ENCODE measurements around the gene POMT2.

GRCh38 chr14:77314043-77314442 is 6.6 kb downstream of the POMT2 start:
- TF ChIP-seq CTCF (conservative IDR thresholded peaks at IDR 0.05), result no peak; the same call in 1 of the 2 replicates
- no peak for TF ChIP-seq ZFX (IDR thresholded peaks at IDR 0.05)
